T-helper 2 cell treated with Interferon-gamma antibody and Interleukin-4, amounts not matched to agents 100 ng/mL and 5 ng/mL, for 36 hours (primary cell): ENCODE data around the gene PPP1R12B. TPM values are rescaled to one million over a fixed set of nuclear protein-coding genes. Genes with fewer than 3 reads are reported as not detected.

Experiments used
- intact Hi-C: fragments of 100-400 bp; cut with micrococcal nuclease; formaldehyde crosslinking; loops from one replicate; pipeline ENCODE4 v1.15.1; 2023
- total RNA-seq: library from RNA; stranded (reverse); gene quantifications from 2 replicates; pipeline ENCODE4 v1.2.3, GENCODE V29; 2022

The PPP1R12B gene
- 19.1 and 20.4 TPM in 2 replicates for total RNA-seq

- intact Hi-C loops, result loop anchor here (1.0 to 10.0 kb wide), 4 partner anchors 579 to 1449 kb away; partner anchors contain the start of genes ADIPOR1, KLHL12, TMEM183A and ZBED6
Observed at GRCh38 chr1:202348509-202349205, at the start of gene PPP1R12B. Gene PPP1R12B, plus strand, starts transcription at chr1:202348699. Its CDS starts 153 bp downstream, at chr1:202348852.

- intact Hi-C loops, result no loop called here
Observed at GRCh38 chr1:202302166-202302565, 46.3 kb upstream of the PPP1R12B start.

GRCh38 chr1:202304375-202304774 lies 44.1 kb upstream of the PPP1R12B start:
- intact Hi-C loops, result no loop called here

GRCh38 chr1:202305168-202305567 lies 43.3 kb upstream of the PPP1R12B start:
- intact Hi-C loops, result no loop called here

GRCh38 chr1:202306535-202307345 lies 41.8 kb upstream of the PPP1R12B start:
- intact Hi-C loops, result no loop called here

GRCh38 chr1:202310071-202310725 lies 38.3 kb upstream of the PPP1R12B start:
- intact Hi-C loops, result no loop called here

GRCh38 chr1:202310746-202311145 lies 37.8 kb upstream of the PPP1R12B start:
- intact Hi-C loops, result no loop called here

- intact Hi-C loops, result no loop called here
Observed at GRCh38 chr1:202311875-202312635, 36.4 kb upstream of the PPP1R12B start.

- intact Hi-C loops, result loop anchor here (1.0 kb wide), 3 partner anchors 40 to 126 kb away; partner anchors contain the start of gene LGR6
Observed at GRCh38 chr1:202315576-202316168, 32.8 kb upstream of the PPP1R12B start.

- intact Hi-C loops, result no loop called here
Observed at GRCh38 chr1:202316186-202316585, 32.3 kb upstream of the PPP1R12B start.

- intact Hi-C loops, result no loop called here
Observed at GRCh38 chr1:202317941-202318925, 30.3 kb upstream of the PPP1R12B start.

- intact Hi-C loops, result no loop called here
Observed at GRCh38 chr1:202319381-202320080, 29.0 kb upstream of the PPP1R12B start.

- intact Hi-C loops, result no loop called here
Observed at GRCh38 chr1:202320081-202320405, 28.5 kb upstream of the PPP1R12B start.

- intact Hi-C loops, result no loop called here
Observed at GRCh38 chr1:202323731-202324130, 24.8 kb upstream of the PPP1R12B start.

- intact Hi-C loops, result no loop called here
Observed at GRCh38 chr1:202324646-202325045, 23.9 kb upstream of the PPP1R12B start.

- intact Hi-C loops, result no loop called here
Observed at GRCh38 chr1:202329891-202330290, 18.6 kb upstream of the PPP1R12B start.

GRCh38 chr1:202333861-202334260 lies 14.6 kb upstream of the PPP1R12B start:
- intact Hi-C loops, result no loop called here

- intact Hi-C loops, result loop anchor here (1.0 to 10.0 kb wide), 6 partner anchors 228 to 1424 kb away; partner anchors contain the start of genes ADIPOR1, KDM5B and LAX1
Observed at GRCh38 chr1:202343652-202344349, 4.7 kb upstream of the PPP1R12B start.
